Body of pancreas (tissue), 4 donors: ENCODE results near the gene AMD1. TPM values are rescaled to one million over a fixed set of nuclear protein-coding genes. Genes with fewer than 3 reads are reported as not detected.
"Not testable (repeated sequence)": the region's sequence is repeated elsewhere in the genome, so short reads cannot be mapped to it uniquely, and the experiment has no call there.

Experiments used
- ATAC-seq: fragments of 150-250 bp; one replicate; pipeline ENCODE4 v1.9.1; 2016
- DNase-seq, 4 donors: peaks; one replicate each; pipeline ENCODE4 v3.0.0-alpha.2; 2019
- H3K27ac ChIP-seq, 4 donors: fragments of 200-600 bp; sonication (generic); 1 replicate in 3 of 4; 2 replicates in 1 of 4; pipeline versions ENCODE4 v1.5.1 to v1.6.1; 2016 to 2019; ENCODE audit warnings: mild to moderate bottlenecking in 1 of 4, mixed read lengths in 1 of 4, moderate library complexity in 1 of 4
- H3K27me3 ChIP-seq, 2 donors: fragments of 200-600 bp; sonication (generic); one replicate each; pipeline ENCODE4 v1.6.0; 2016; ENCODE audit warnings: mild to moderate bottlenecking in 1 of 2
- H3K36me3 ChIP-seq, 2 donors: fragments of 200-600 bp; sonication (generic); replicated peaks in 1 of 2; 2 replicates each; pipeline ENCODE4 v1.5.1; 2016; ENCODE audit warnings: low read depth in 2 of 2; ENCODE audit not compliant: insufficient read depth in 1 of 2
- H3K4me1 ChIP-seq: fragments of 200-600 bp; sonication (generic); one replicate; pipeline ENCODE4 v1.6.0; 2016
- H3K4me3 ChIP-seq, 2 donors: fragments of 200-600 bp; sonication (generic); 1 replicate in 1 of 2; 2 replicates in 1 of 2; pipeline ENCODE4 v1.5.1; 2016 to 2019
- H3K9me3 ChIP-seq, 3 donors: fragments of 200-600 bp; sonication (generic); 1 replicate in 2 of 3; 2 replicates in 1 of 3; pipeline ENCODE4 v1.5.1; 2016
- POLR2A ChIP-seq, 3 donors: fragments of 450-650 bp; IDR thresholded peaks; one replicate each; pipeline ENCODE4 v1.6.1; 2016; ENCODE audit warnings: antibody characterized with exemption in 3 of 3, mild to moderate bottlenecking in 2 of 3
- WGBS, 2 donors: methylation state at CpG; one replicate each; pipeline ENCODE4 v1.1.5; 2017; 5-methylcytosine and 5-hydroxymethylcytosine counted together
- intact Hi-C: fragments of 100-400 bp; cut with DNase I; formaldehyde crosslinking; loops from one replicate; pipeline ENCODE4 v1.15.1; 2023
- total RNA-seq, 2 donors: library from RNA; depleted of rRNA; stranded (reverse); fragments of >200 nt; gene quantifications; one replicate each; pipeline ENCODE4 v1.1.0, GENCODE V29; 2016
- TF ChIP-seq, protein P1 (sequence below), 7 experiments: fragments of 450-650 bp in 4 of 7; fragments of 200-600 bp in 3 of 7; sonication (generic) in 3 of 7; IDR thresholded peaks; one replicate each; pipeline ENCODE4 v1.5.1; 2016 to 2019; ENCODE audit warnings: antibody characterized with exemption in 7 of 7

The AMD1 gene
- 10 to 100 TPM; 42.0 to 60.3 TPM for total RNA-seq

DNA sequence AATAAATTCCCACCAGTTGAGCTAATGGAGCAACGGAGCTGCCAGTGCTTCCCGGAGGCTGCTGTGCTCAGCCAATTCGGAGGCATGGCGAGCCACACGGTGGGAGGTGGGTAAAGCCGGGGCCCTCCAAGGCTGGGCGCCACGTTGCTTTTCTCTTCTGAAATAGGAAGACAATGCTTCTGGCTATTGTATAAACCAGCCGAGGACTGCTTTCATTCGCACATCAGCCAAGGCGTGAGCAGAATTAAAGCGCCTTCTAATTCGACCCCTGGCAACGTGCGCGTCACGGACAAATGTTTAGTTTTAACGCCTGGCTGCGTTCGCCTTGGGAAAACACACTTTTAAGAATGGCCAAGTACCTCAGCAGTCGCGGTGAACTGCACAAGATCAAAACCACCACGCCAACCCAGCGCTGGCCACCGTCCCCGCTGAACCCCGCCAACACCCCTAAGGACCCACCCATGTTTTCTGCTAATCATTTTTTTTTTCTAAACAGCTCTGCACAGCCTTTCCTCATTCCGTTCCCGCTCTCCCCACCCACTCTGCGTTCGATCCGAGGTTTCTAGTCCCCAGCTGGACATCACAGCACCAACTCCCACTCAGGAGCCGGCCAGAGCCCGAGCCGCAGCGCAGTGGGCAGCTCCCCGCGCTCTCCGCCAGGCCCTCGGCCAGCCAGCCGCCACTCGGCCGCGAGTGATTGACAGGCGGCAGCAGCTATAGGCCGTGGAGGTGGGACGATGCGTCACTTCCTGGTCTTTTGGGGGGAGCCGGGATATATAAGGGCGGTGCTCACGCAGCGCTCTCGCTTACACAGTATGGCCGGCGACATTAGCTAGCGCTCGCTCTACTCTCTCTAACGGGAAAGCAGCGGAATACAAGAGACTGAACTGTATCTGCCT, at the start of gene AMD1:
Gene AMD1 (plus strand): TSS at position 805 of the 899 bp plus-strand sequence. CDS start 321 bp downstream, outside the sequence.
- peaks cover 35% of the 10 kb centered on the region for H3K4me1 ChIP-seq
- no peaks in the 10 kb centered on the region for H3K27me3 ChIP-seq
- no peaks in the 10 kb centered on the region for H3K36me3 ChIP-seq
- intact Hi-C loops = loop anchor here (10.0 kb wide), 1 partner anchor 59 kb away; the partner anchor contains the start of gene CDK19
- H3K27ac ChIP-seq = peak within 1 kb of the TSS; percentile 69 to 98 (median 94)
- H3K9me3 ChIP-seq = no peaks in the 10 kb centered on the region
- 0% methylated on average over 55 to 59 of the region's 59 CpGs for WGBS, 2 donors
- H3K4me3 ChIP-seq = peak within 1 kb of the TSS; percentile 75 to 98
- ATAC-seq (peak; percentile 86), DNase-seq (peak; percentile 97 to 99 (median 98))
- TF ChIP-seq POLR2A (IDR thresholded peaks at IDR 0.05) = peak; percentile 98 to 100 (median 100)
- TF ChIP-seq, protein P1, sequence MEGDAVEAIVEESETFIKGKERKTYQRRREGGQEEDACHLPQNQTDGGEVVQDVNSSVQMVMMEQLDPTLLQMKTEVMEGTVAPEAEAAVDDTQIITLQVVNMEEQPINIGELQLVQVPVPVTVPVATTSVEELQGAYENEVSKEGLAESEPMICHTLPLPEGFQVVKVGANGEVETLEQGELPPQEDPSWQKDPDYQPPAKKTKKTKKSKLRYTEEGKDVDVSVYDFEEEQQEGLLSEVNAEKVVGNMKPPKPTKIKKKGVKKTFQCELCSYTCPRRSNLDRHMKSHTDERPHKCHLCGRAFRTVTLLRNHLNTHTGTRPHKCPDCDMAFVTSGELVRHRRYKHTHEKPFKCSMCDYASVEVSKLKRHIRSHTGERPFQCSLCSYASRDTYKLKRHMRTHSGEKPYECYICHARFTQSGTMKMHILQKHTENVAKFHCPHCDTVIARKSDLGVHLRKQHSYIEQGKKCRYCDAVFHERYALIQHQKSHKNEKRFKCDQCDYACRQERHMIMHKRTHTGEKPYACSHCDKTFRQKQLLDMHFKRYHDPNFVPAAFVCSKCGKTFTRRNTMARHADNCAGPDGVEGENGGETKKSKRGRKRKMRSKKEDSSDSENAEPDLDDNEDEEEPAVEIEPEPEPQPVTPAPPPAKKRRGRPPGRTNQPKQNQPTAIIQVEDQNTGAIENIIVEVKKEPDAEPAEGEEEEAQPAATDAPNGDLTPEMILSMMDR (IDR thresholded peaks at IDR 0.05) = peak in 4 of 7 experiments; percentile 10 to 33 (median 20)

GRCh38 chr6:110826236-110827129, 48.1 kb upstream of the AMD1 start:
- Histone ChIP-seq H3K4me1 (no peaks in the 10 kb centered on the region), H3K27me3 (no peaks in the 10 kb centered on the region), H3K27ac (peak overlapping the region in 1 of 4 donors; percentile 55), H3K9me3 (no peaks in the 10 kb centered on the region), H3K36me3 (no peaks in the 10 kb centered on the region), H3K4me3 (no peak overlapping the region)
- TF ChIP-seq, protein P1 (IDR thresholded peaks at IDR 0.05) = no peak
- no peak for TF ChIP-seq POLR2A (IDR thresholded peaks at IDR 0.05)
- intact Hi-C loops = no loop called here
- no peak for ATAC-seq
- peak in 1 of 4 donors; percentile 30 for DNase-seq
- WGBS, 2 donors = 58 to 65% methylated on average over 8 to 9 of the region's 9 CpGs

- 67 to 87% methylated on average over 1 of the region's 1 CpG for WGBS, 2 donors
- ATAC-seq = no peak
These were observed 46.2 kb upstream of the AMD1 start for GRCh38 chr6:110828396-110828795.

DNA sequence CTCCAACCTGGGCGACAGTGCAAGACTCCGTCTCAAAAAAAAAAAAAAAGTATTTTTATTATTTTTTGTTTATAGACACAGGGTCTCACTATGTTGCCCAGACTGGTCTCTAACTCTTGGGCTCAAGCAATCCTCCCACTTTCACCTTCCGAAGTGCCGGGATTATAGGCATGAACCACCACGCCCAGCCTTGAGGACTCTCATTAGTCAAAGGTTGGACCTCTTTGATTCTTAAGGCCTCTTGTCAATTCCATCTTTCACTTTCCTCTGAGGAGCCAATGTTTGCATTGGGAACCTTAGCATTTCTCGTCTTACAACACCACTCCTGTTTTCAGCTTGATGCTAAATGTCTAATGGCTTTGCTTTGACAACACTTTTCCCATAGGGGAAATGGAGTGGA, 43.2 kb upstream of the AMD1 start:
- DNase-seq (no peak), ATAC-seq (no peak)
- intact Hi-C loops = no loop called here
- H3K27ac ChIP-seq = no peak overlapping the region
- H3K9me3 ChIP-seq = no peaks in the 10 kb centered on the region
- H3K36me3 ChIP-seq = no peaks in the 10 kb centered on the region
- H3K4me1 ChIP-seq = no peaks in the 10 kb centered on the region
- 93% methylated on average over 6 of the region's 6 CpGs for WGBS, 2 donors
- H3K4me3 ChIP-seq = no peak overlapping the region
- TF ChIP-seq POLR2A (IDR thresholded peaks at IDR 0.05) = no peak
- H3K27me3 ChIP-seq = no peaks in the 10 kb centered on the region

More at GRCh38 chr6:110828396-110828795, 46.2 kb upstream of the AMD1 start:
- intact Hi-C loops = no loop called here
- no peak for DNase-seq
- no peaks in the 10 kb centered on the region for H3K9me3 ChIP-seq
- no peak for TF ChIP-seq POLR2A (IDR thresholded peaks at IDR 0.05)
- TF ChIP-seq, protein P1 (IDR thresholded peaks at IDR 0.05) = no peak
- no peaks in the 10 kb centered on the region for H3K36me3 ChIP-seq
- no peak overlapping the region for H3K27ac ChIP-seq
- H3K4me1 ChIP-seq = no peaks in the 10 kb centered on the region
- H3K4me3 ChIP-seq = no peak overlapping the region
- no peaks in the 10 kb centered on the region for H3K27me3 ChIP-seq

DNA sequence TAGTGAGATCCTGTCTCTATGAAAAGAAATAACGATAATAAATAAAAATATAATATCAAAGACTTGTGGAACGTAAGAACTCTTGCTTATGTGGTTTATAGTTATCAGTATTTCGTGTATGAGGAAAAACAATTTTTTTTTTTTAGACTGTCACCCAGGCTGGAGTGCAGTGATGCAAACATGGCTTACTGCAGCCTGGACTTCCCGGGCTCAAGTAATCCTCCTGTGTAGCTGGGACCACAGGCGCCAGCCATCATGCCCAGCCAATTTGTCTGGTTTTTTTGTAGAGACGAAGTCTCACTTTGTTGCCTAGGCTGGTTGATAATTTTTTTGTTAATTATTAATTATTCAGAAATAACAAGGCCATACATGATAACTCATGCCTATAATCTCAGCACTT, 40.8 kb upstream of the AMD1 start:
- ATAC-seq = no peak
- Histone ChIP-seq H3K27ac (no peak overlapping the region), H3K4me1 (no peaks in the 10 kb centered on the region), H3K9me3 (no peaks in the 10 kb centered on the region), H3K4me3 (no peak overlapping the region), H3K36me3 (no peaks in the 10 kb centered on the region), H3K27me3 (no peaks in the 10 kb centered on the region)
- DNase-seq = no peak
- TF ChIP-seq POLR2A (IDR thresholded peaks at IDR 0.05) = no peak
- TF ChIP-seq, protein P1 (IDR thresholded peaks at IDR 0.05) = no peak
- intact Hi-C loops = no loop called here
- WGBS, 2 donors = 83 to 85% methylated on average over 6 of the region's 6 CpGs

GRCh38 chr6:110835751-110836150, 38.8 kb upstream of the AMD1 start:
- H3K27me3 ChIP-seq, intact Hi-C loops, DNase-seq, H3K4me1 ChIP-seq, H3K36me3 ChIP-seq, ATAC-seq, H3K4me3 ChIP-seq, H3K9me3 ChIP-seq, H3K27ac ChIP-seq: not testable (repeated sequence)
- WGBS, 2 donors = 49 to 67% methylated on average over 3 to 5 of the region's 5 CpGs
